ENCODE results near the gene BECN2.
A peak's percentile ranks its signal among the peaks of the same experiment; 100 is the strongest.

Gene BECN2

DNA sequence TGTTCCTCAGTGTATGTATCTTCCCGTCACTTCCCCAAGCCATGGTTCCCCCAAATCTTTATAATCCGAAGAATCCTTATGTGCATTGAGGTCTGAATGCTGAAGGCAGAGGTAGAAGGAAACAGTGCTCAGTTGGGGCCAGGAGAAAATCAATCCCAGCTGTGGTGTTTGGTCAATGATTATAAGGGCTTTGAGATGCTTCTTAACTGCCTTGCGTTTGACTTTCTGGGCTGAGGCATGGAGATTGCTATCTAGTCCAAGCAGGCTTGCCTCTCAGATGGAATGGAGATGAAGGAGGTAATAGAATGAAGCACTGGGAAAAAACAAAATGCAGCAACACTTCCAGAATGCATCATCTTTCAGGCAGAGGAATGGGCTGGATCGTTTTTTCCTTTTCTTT, 44.9 kb downstream of the BECN2 start:
- H3K9me3 ChIP-seq (ENCODE audit: control insufficient read depth, low read length): no peaks in the 10 kb centered on the region
- H3K4me1 ChIP-seq (ENCODE audit: control insufficient read depth, insufficient read depth, low read length): peaks cover 53% of the 10 kb centered on the region
- H3K36me3 ChIP-seq (ENCODE audit: control insufficient read depth, insufficient read depth, low read length, severe bottlenecking): no peaks in the 10 kb centered on the region
- no peak overlapping the region for H3K4me3 ChIP-seq (ENCODE audit: low read length)
- H3K27me3 ChIP-seq (replicated peaks; ENCODE audit: control insufficient read depth, insufficient read depth, low read length): no peaks in the 10 kb centered on the region
- no peak overlapping the region for H3K9ac ChIP-seq (ENCODE audit: low read length)
- peak; percentile 57 for DNase-seq (ENCODE audit: low read depth)

DNA sequence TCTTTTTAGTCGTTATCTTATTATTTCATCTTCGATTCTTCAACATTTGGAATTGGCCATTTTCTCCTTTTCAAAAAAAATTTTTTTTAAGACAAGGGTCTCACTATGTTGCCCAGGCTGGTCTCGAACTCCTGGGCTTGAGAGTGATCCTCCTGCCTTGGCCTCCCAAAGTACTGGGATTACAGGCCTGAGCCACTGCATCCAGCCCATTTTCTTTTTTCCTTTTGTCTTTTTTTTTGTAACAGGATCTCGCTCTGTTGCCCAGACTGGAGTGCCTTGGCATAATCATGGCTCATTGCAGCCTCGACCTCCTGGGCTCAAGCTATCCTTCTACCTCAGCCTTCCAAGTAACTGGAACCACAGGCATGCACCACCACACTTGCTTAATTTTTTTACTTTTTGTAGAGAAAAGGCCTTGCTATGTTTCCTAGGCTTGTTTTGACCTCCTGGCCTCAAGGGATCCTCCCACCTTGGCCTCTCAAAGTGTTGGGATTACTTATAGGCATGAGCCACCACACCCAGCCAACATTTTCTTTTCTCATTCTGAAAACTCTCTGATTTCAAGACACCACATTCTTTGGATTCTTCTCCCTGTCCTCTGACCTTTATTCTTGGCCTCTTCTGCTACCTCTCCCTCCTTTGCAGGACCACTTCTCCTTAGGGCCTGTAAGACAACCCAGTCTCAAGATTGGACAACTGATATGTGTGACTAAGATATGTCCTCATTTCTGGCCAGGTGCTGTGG, 47.4 kb downstream of the BECN2 start:
- H3K4me3 ChIP-seq (ENCODE audit: low read length): no peak overlapping the region
- H3K4me1 ChIP-seq (ENCODE audit: control insufficient read depth, insufficient read depth, low read length): peaks cover 47% of the 10 kb centered on the region
- no peak for DNase-seq (ENCODE audit: low read depth)
- no peaks in the 10 kb centered on the region for H3K27me3 ChIP-seq (replicated peaks; ENCODE audit: control insufficient read depth, insufficient read depth, low read length)
- peak overlapping the region; percentile 32 for H3K9ac ChIP-seq (ENCODE audit: low read length)
- no peaks in the 10 kb centered on the region for H3K9me3 ChIP-seq (ENCODE audit: control insufficient read depth, low read length)
- no peaks in the 10 kb centered on the region for H3K36me3 ChIP-seq (ENCODE audit: control insufficient read depth, insufficient read depth, low read length, severe bottlenecking)

DNA sequence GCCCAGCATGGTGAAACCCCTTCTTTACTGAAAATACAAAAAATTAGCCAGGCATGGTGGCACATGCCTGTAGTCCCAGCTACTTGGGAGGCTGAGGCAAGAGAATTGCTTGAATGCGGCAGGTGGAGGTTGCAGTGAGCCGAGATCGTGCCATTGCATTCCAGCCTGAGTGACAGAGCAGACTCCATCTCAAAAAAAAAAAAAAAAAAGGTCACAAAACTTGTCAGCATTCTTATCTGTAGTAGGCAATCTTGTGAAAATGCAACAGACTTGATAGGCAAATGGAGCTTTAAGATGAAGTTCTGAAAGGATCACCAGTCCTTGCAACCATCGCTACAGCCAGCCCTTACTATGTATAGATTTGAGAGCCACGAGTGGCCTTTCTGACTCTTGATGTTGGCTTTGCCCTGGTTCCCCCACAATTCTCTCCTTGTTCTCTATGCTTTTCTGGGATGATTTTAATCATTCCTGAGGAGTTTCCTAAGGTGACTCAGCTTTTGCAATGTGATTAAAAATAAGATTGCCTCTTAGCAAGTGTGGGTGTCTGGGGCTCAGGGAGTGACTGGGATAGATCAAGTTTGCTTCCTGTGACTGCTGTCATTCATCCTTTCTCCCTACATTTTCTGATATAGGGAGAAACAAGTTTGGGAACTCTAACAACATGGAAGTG, 48.4 kb downstream of the BECN2 start:
- H3K36me3 ChIP-seq (ENCODE audit: control insufficient read depth, insufficient read depth, low read length, severe bottlenecking): no peaks in the 10 kb centered on the region
- peak; percentile 48 for DNase-seq (ENCODE audit: low read depth)
- peak overlapping the region; percentile 14 for H3K9ac ChIP-seq (ENCODE audit: low read length)
- H3K4me3 ChIP-seq (ENCODE audit: low read length): no peak overlapping the region
- H3K4me1 ChIP-seq (ENCODE audit: control insufficient read depth, insufficient read depth, low read length): peaks cover 47% of the 10 kb centered on the region
- no peaks in the 10 kb centered on the region for H3K9me3 ChIP-seq (ENCODE audit: control insufficient read depth, low read length)
- H3K27me3 ChIP-seq (replicated peaks; ENCODE audit: control insufficient read depth, insufficient read depth, low read length): no peaks in the 10 kb centered on the region

- H3K9me3 ChIP-seq (ENCODE audit: control insufficient read depth, low read length): no peaks in the 10 kb centered on the region
- no peak overlapping the region for H3K9ac ChIP-seq (ENCODE audit: low read length)
- H3K4me3 ChIP-seq (ENCODE audit: low read length): no peak overlapping the region
- H3K27me3 ChIP-seq (replicated peaks; ENCODE audit: control insufficient read depth, insufficient read depth, low read length): no peaks in the 10 kb centered on the region
- no peak for DNase-seq (ENCODE audit: low read depth)
- peaks cover 42% of the 10 kb centered on the region for H3K4me1 ChIP-seq (ENCODE audit: control insufficient read depth, insufficient read depth, low read length)
- no peaks in the 10 kb centered on the region for H3K36me3 ChIP-seq (ENCODE audit: control insufficient read depth, insufficient read depth, low read length, severe bottlenecking)
These were observed 49.4 kb downstream of the BECN2 start for GRCh38 chr1:242006976-242007375.
